A549 (cell line): Measurements from ENCODE around the gene RUFY2. TPM values are rescaled to one million over a fixed set of nuclear protein-coding genes. Genes with fewer than 3 reads are reported as not detected.

ENCODE experiments used
- ATAC-seq, 2 experiments: fragments of 200-7000 bp in 1 of 2; fragments of >200 bp in 1 of 2; cut with Nextera tagmentation in 1 of 2; cut with Tn5 transposase in 1 of 2; 3 replicates each; pipeline versions ENCODE4 v1.8.0 to v1.9.1; 2018 to 2020; ENCODE audit warnings: mild to moderate bottlenecking in 1 of 2, moderate library complexity in 1 of 2
- CTCF ChIA-PET: fragments of 300-600 bp; sonication (Branson Sonifier 250); formaldehyde crosslinking; extraction: SDS; loops from one replicate; lab custom pipeline; 2021; ENCODE audit warnings: antibody characterized with exemption, inconsistent platforms; lab: Yijun Ruan, JAX
- POLR2A ChIA-PET: fragments of 350-600 bp; formaldehyde crosslinking; extraction: SDS; loops from one replicate; lab custom pipeline; 2021; ENCODE audit warnings: antibody characterized with exemption, inconsistent platforms; lab: Yijun Ruan, JAX
- DNase-seq, 2 experiments: peaks; one replicate each; pipeline versions ENCODE4 v3.0.0 to v3.0.0-alpha.2; 2011 to 2016; ENCODE audit warnings: low read depth in 1 of 2, low spot score in 1 of 2
- FAIRE-seq: peaks from 2 replicates; lab custom pipeline; 2011; peaks lifted over from hg19 to GRCh38; lab: Jason Lieb, UNC
- H3K27ac ChIP-seq, 2 experiments: fragments of >200 bp; sonication (Bioruptor Twin); formaldehyde crosslinking; 3 replicates each; pipeline ENCODE4 v1.5.1; 2016 to 2017
- H3K4me1 ChIP-seq: fragments of >200 bp; sonication (Bioruptor Twin); formaldehyde crosslinking; 3 replicates; pipeline ENCODE4 v1.6.1; 2016
- H3K4me2 ChIP-seq: fragments of >200 bp; sonication (Bioruptor Twin); formaldehyde crosslinking; 3 replicates; pipeline ENCODE4 v1.6.1; 2016
- H3K4me3 ChIP-seq: fragments of >200 bp; sonication (Bioruptor Twin); formaldehyde crosslinking; 3 replicates; pipeline ENCODE4 v1.5.1; 2016
- H3K9me3 ChIP-seq: fragments of >200 bp; sonication (Bioruptor Twin); formaldehyde crosslinking; 3 replicates; pipeline ENCODE4 v1.6.1; 2016
- ATOH8 ChIP-seq: fragments of 250-450 bp; sonication (Bioruptor Pico); IDR thresholded peaks from 2 replicates; pipeline ENCODE4 v1.5.0; 2020; ENCODE audit warnings: low read depth, mild to moderate bottlenecking, moderate library complexity
- BHLHE40 ChIP-seq: IDR thresholded peaks from 2 replicates; pipeline ENCODE4 v1.6.1; 2012; ENCODE audit warnings: low read depth, low read length, inconsistent platforms
- CBX8 ChIP-seq: fragments of 200-600 bp; sonication (generic); IDR thresholded peaks from 2 replicates; pipeline ENCODE4 v1.6.1; 2016
- CHD2 ChIP-seq: fragments of 150-350 bp; IDR thresholded peaks from 2 replicates; pipeline ENCODE4 v1.6.1; 2014; ENCODE audit warnings: low read length; ENCODE audit not compliant: partially characterized antibody
- CTCF ChIP-seq: fragments of >200 bp; sonication (Bioruptor Twin); formaldehyde crosslinking; IDR thresholded peaks from 3 replicates; pipeline ENCODE4 v1.5.1; 2016
- E2F6 ChIP-seq: IDR thresholded peaks from 2 replicates; pipeline ENCODE4 v1.6.1; 2012; ENCODE audit warnings: low read depth, borderline replicate concordance
- EHMT2 ChIP-seq: fragments of 200-600 bp; sonication (generic); IDR thresholded peaks from 2 replicates; pipeline ENCODE4 v1.6.1; 2016; ENCODE audit warnings: antibody characterized with exemption, low read depth, mild to moderate bottlenecking, moderate library complexity
- ELK1 ChIP-seq: fragments of 150-350 bp; IDR thresholded peaks from 2 replicates; pipeline ENCODE4 v1.6.1; 2014; ENCODE audit warnings: low read depth, mild to moderate bottlenecking, low read length
- FOXS1 ChIP-seq: fragments of 250-450 bp; sonication (Bioruptor Pico); IDR thresholded peaks from 2 replicates; pipeline ENCODE4 v1.5.0; 2020; ENCODE audit warnings: mild to moderate bottlenecking, moderate library complexity
- GATA3 ChIP-seq: IDR thresholded peaks from 2 replicates; pipeline ENCODE4 v1.6.1; 2012; ENCODE audit warnings: borderline replicate concordance
- HEYL ChIP-seq: fragments of 250-450 bp; sonication (Bioruptor Pico); IDR thresholded peaks from 2 replicates; pipeline ENCODE4 v1.8.0; 2021; ENCODE audit warnings: mild to moderate bottlenecking, moderate library complexity
- HMGXB4 ChIP-seq: fragments of 250-450 bp; sonication (Bioruptor Pico); IDR thresholded peaks from 2 replicates; pipeline ENCODE4 v1.5.0; 2021; ENCODE audit warnings: mild to moderate bottlenecking, moderate library complexity, borderline replicate concordance
- KDM5A ChIP-seq: fragments of 200-600 bp; sonication (generic); IDR thresholded peaks from 2 replicates; pipeline ENCODE4 v1.6.1; 2016; ENCODE audit warnings: antibody characterized with exemption, mild to moderate bottlenecking
- MAX ChIP-seq: IDR thresholded peaks from 2 replicates; pipeline ENCODE4 v1.6.1; 2012
- MYC ChIP-seq: IDR thresholded peaks from 2 replicates; pipeline ENCODE4 v1.6.1; 2012; ENCODE audit warnings: mild to moderate bottlenecking, inconsistent platforms, low read length, improper control_type of control experiment, borderline replicate concordance
- NFE2L2 ChIP-seq: fragments of 150-350 bp; conservative IDR thresholded peaks from 2 replicates; pipeline ENCODE4 v1.6.1; 2014; ENCODE audit warnings: low read length
- NR3C1 ChIP-seq: fragments of >200 bp; sonication (Bioruptor Twin); formaldehyde crosslinking; IDR thresholded peaks from 3 replicates; pipeline ENCODE4 v1.6.1; 2017
- PBX3 ChIP-seq: IDR thresholded peaks from 2 replicates; pipeline ENCODE4 v1.6.1; 2012
- PHF8 ChIP-seq: fragments of 200-600 bp; sonication (generic); IDR thresholded peaks from 2 replicates; pipeline ENCODE4 v1.6.1; 2016; ENCODE audit warnings: low read depth, mild to moderate bottlenecking, antibody characterized with exemption, moderate library complexity, borderline replicate concordance
- POLR2AphosphoS2 ChIP-seq: conservative IDR thresholded peaks from 2 replicates; pipeline ENCODE4 v1.6.1; 2012; ENCODE audit warnings: low read length, improper control_type of control experiment, inconsistent platforms
- RARB ChIP-seq: fragments of 250-450 bp; sonication (Bioruptor Pico); IDR thresholded peaks from 2 replicates; pipeline ENCODE4 v1.8.0; 2021; ENCODE audit warnings: mild to moderate bottlenecking, moderate library complexity
- RCOR1 ChIP-seq: fragments of 150-350 bp; IDR thresholded peaks from 2 replicates; pipeline ENCODE4 v1.6.1; 2014; ENCODE audit warnings: antibody characterized with exemption, low read length, low read depth
- REST ChIP-seq: fragments of 200-600 bp; sonication (generic); IDR thresholded peaks from 2 replicates; pipeline ENCODE4 v1.6.1; 2016; ENCODE audit warnings: antibody characterized with exemption, mild to moderate bottlenecking, moderate library complexity
- RFX5 ChIP-seq: fragments of 450-650 bp; IDR thresholded peaks from 2 replicates; pipeline ENCODE4 v1.7.1; 2014; ENCODE audit warnings: antibody characterized with exemption, mild to moderate bottlenecking, moderate library complexity
- RNF2 ChIP-seq: fragments of 200-600 bp; sonication (generic); IDR thresholded peaks from 2 replicates; pipeline ENCODE4 v1.6.1; 2016; ENCODE audit warnings: low read depth, mild to moderate bottlenecking, antibody characterized with exemption, moderate library complexity, borderline replicate concordance
- SMC3 ChIP-seq: fragments of >200 bp; sonication (Bioruptor Twin); formaldehyde crosslinking; IDR thresholded peaks from 3 replicates; pipeline ENCODE4 v1.6.1; 2018; ENCODE audit warnings: inconsistent platforms
- ZNF302 ChIP-seq: fragments of 250-450 bp; sonication (Bioruptor Pico); IDR thresholded peaks from 2 replicates; pipeline ENCODE4 v1.9.0; 2021; ENCODE audit warnings: inconsistent platforms, mild to moderate bottlenecking, moderate library complexity
- WGBS: methylation state at CpG from one replicate; pipeline ENCODE4 v1.1.6; 2017; ENCODE audit errors: missing lambda C conversion rate; 5-methylcytosine and 5-hydroxymethylcytosine counted together
- polyA plus RNA-seq, 4 experiments: library from polyadenylated mRNA; depleted of rRNA in 3 of 4; stranded (reverse); fragments of >200 nt; fragmentation: RNase III in 1 of 4; extraction: RNeasy Plus Mini Kit Qiagen cat#74134 plus additional on column Dnase treatment in 1 of 4; gene quantifications; 2 replicates in 3 of 4; 3 replicates in 1 of 4; pipeline ENCODE4 v1.2.3, GENCODE V29; 2011 to 2017

Gene RUFY2
- polyA plus RNA-seq, 2 of the 4 experiments (the other 2 are of a cell fraction): 7.9 to 20.3 TPM

GRCh38 chr10:68332259-68333057 is 74.6 kb downstream of the RUFY2 start, which contains the start of gene PBLD:
TSS of gene PBLD (minus strand) at chr10:68332928. CDS start at chr10:68306844, 26,084 bp downstream.
- peak; percentile 57 to 64 for ATAC-seq
- Histone ChIP-seq H3K27ac (peak within 1 kb of the TSS; percentile 99), H3K4me3 (peak within 1 kb of the TSS; percentile 97), H3K4me2 (peak within 1 kb of the TSS; percentile 93), H3K4me1 (peaks cover 54% of the 10 kb centered on the region), H3K9me3 (no peaks in the 10 kb centered on the region)
- DNase-seq: peak; percentile 48 to 82
- FAIRE-seq: no peak
- ChIA-PET CTCF (interaction anchor here (0.6 to 2.6 kb wide), 9 partner anchors 15 to 568 kb away, joined by 3 to 11 read pairs (median 3); no protein-coding TSS in a partner anchor), POLR2A (interaction anchor here (0.5 to 2.1 kb wide), 25 partner anchors 9 to 712 kb away, joined by 3 to 22 read pairs (median 4); partner anchors contain the start of genes ATOH7, DNAJC12, HERC4 and RUFY2)
- WGBS: 1% methylated on average over 46 of the region's 51 CpGs
- no peak for TF ChIP-seq ELK1
- no peak for TF ChIP-seq NFE2L2
- no peak for TF ChIP-seq EHMT2
- no peak for TF ChIP-seq E2F6
- TF ChIP-seq RCOR1: no peak
- peak; percentile 52 for TF ChIP-seq CTCF
- no peak for TF ChIP-seq ATOH8
- no peak for TF ChIP-seq PBX3
- peak; percentile 49 for TF ChIP-seq MAX
- no peak for TF ChIP-seq RNF2
- peak; percentile 61; the same call in 1 of the 2 replicates for TF ChIP-seq RARB
- no peak for TF ChIP-seq MYC
- TF ChIP-seq HEYL: no peak
- TF ChIP-seq SMC3: peak; percentile 37; the same call in 1 of the 3 replicates
- TF ChIP-seq FOXS1: no peak
- no peak for TF ChIP-seq CBX8
- TF ChIP-seq REST: no peak
- TF ChIP-seq BHLHE40: no peak
- TF ChIP-seq PHF8: no peak; the same call in none of the 2 replicates
- TF ChIP-seq HMGXB4 (CRISPR knock-in tag): peak; percentile 69; the same call in 1 of the 2 replicates
- peak; percentile 41; the same call in 1 of the 2 replicates for TF ChIP-seq KDM5A
- TF ChIP-seq POLR2AphosphoS2: no peak
- TF ChIP-seq RFX5: no peak
- TF ChIP-seq GATA3: no peak
- TF ChIP-seq ZNF302 (CRISPR knock-in tag): no peak
- TF ChIP-seq NR3C1: no peak
- TF ChIP-seq CHD2: no peak
